HK-2 (cell line): ENCODE data around the gene RFTN2.

Experiments
- DNase-seq: peaks from one replicate; pipeline ENCODE4 v3.0.0-alpha.2; 2018; ENCODE audit not compliant: unreplicated experiment

Gene RFTN2

DNA sequence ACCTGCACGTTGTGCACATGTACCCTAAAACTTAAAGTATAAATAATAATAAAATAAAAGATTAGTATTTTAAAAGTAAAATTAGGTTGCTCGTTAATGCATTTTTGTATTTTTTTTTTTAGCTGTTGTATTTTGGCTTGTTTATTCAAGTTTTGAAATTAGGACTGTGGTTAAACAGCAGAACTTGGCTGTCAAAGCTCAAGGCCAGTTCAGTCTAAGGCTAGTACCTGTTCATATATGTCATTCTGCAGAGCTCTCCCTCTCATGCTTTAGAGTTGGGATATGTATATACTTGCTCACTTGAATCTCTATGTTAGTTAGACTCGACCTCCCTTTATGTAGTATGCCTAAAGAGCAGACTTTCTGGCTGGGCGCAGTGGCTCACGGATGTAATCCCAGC, 126.8 kb downstream of the RFTN2 start:
- no peak for DNase-seq

DNA sequence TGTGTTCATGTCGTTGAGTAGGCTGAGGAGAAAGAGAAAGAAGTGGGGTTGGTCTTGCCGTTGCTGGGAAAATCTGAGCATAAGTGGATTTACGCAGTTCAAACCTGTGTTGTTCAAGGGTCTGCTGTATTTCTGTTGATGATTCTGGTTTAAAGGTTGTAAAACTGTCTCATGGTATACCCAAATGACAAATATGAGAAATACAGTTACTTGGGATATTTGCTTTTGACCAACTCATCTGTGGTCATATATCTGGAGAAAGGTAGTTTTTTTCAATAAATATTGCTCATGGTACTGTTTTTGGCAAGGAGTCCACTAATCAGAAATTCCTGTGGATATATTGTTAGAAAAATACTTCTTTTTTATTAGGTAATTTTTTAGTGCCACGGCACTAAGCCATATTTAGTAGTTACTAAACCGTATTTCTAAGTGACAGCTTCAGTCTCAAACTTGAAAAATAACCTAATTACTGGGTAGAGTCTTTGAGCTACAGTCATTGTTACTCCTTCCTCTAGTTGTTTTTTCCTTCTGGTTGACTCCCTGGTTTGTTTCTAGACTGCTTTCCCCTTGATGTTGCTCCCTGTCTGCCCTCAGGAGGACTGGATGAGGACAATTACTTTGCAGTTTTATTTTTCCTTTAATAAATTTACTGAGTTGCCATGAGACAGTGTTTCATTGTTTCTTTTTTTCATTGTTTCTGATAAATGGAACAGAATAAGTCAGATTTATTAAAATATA, 128.1 kb downstream of the RFTN2 start:
- DNase-seq = no peak

DNA sequence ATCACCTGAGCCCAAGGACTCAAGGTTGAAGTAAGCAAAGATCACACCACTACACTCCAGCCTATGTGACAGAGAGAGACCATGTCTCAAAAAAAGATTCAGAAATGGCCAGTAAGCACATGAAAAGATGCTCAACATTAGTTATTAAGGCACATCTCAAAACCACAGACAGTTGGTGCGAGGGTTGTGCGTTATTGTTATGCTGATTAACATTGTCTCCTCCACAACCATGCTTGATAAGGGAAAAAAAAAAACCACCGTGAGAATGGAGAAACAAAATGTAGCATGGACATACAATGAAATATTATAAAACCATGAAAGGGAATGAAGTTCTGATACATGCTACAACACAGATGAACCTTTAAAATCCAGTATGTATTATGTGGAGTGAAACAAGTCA, 132.2 kb downstream of the RFTN2 start:
- DNase-seq = no peak

DNA sequence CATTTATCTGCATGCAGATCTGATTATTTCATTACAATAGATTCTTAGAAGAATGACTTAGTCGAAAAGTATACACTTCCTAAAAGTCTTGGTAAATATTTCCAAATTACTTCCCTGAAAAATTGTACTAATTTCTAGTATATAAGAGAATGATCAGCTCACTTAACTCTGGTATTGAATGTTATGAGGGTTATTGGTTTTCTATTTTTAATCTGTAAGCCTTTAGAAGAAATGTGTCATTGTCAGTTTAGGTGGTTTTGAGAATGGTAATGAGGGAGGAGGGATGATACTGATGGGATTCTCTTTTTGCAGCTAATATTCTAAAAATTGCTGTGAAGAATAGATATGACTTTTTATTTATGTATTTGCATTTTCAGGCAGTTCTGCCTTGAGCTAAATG, 135.7 kb downstream of the RFTN2 start:
- DNase-seq = no peak

DNA sequence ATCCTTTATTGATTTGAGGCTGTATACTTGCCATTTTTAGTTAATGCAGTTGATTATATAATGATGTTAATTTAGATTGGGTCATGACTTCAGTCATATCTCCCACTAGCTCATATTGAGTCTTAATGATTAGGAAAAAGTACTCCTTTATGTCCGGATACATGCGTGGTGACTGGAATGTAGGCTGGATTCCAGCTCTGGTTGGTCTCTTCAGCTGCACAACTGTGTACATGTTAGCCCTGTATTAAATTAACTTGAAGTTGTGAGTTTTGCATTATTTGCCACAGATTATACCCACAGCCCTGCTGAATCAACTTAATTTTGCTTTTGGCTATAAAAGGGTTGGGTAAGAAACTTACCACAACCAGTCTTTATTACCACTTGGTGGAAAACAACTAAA, 137.0 kb downstream of the RFTN2 start:
- no peak for DNase-seq
